H9 (cell line): ENCODE measurements around the gene CRACR2B. TPM values are rescaled to one million over a fixed set of nuclear protein-coding genes. Genes with fewer than 3 reads are reported as not detected.

Experiments used
- DNase-seq: peaks from one replicate; pipeline ENCODE4 v3.0.0-alpha.2; 2017
- H2AFZ ChIP-seq: one replicate; pipeline ENCODE4 v1.6.1; 2013; ENCODE audit warnings: mild to moderate bottlenecking, low read length, control low read depth, moderate library complexity
- H2AK5ac ChIP-seq: 2 replicates; pipeline ENCODE4 v1.6.1; 2013; ENCODE audit warnings: low read length, control low read depth, mixed read lengths; ENCODE audit not compliant: insufficient read length
- H2BK120ac ChIP-seq: one replicate; pipeline ENCODE4 v1.6.1; 2013; ENCODE audit warnings: low read depth, mild to moderate bottlenecking, low read length, control low read depth, inconsistent platforms; ENCODE audit not compliant: poor library complexity, severe bottlenecking
- H2BK12ac ChIP-seq: 2 replicates; pipeline ENCODE4 v1.6.1; 2013; ENCODE audit warnings: low read length, control low read depth, mixed read lengths, low read depth; ENCODE audit not compliant: insufficient read length
- H2BK15ac ChIP-seq: 2 replicates; pipeline ENCODE4 v1.6.1; 2013; ENCODE audit warnings: low read depth, low read length, control low read depth
- H2BK20ac ChIP-seq: one replicate; pipeline ENCODE4 v1.6.1; 2013; ENCODE audit warnings: low read depth, mild to moderate bottlenecking, low read length, control low read depth, inconsistent platforms; ENCODE audit not compliant: poor library complexity, severe bottlenecking
- H2BK5ac ChIP-seq: 2 replicates; pipeline ENCODE4 v1.6.1; 2013; ENCODE audit warnings: low read length, control low read depth, mixed read lengths; ENCODE audit not compliant: insufficient read length
- H3K14ac ChIP-seq: 2 replicates; pipeline ENCODE4 v1.6.1; 2013; ENCODE audit warnings: low read length, control low read depth; ENCODE audit not compliant: insufficient read depth
- H3K18ac ChIP-seq: 2 replicates; pipeline ENCODE4 v1.6.1; 2013; ENCODE audit warnings: low read depth, mild to moderate bottlenecking, mixed read lengths, low read length, control low read depth; ENCODE audit not compliant: insufficient read length
- H3K23ac ChIP-seq: 2 replicates; pipeline ENCODE4 v1.6.1; 2013; ENCODE audit warnings: low read length, control low read depth, mixed read lengths, low read depth; ENCODE audit not compliant: insufficient read length
- H3K23me2 ChIP-seq: 2 replicates; pipeline ENCODE4 v1.6.1; 2013; ENCODE audit warnings: low read depth, mild to moderate bottlenecking, mixed read lengths, low read length, control low read depth; ENCODE audit not compliant: insufficient read length, poor library complexity, severe bottlenecking
- H3K27ac ChIP-seq: 2 replicates; pipeline ENCODE4 v1.5.1; 2013; ENCODE audit warnings: low read length, control low read depth, mixed read lengths, low read depth; ENCODE audit not compliant: insufficient read length
- H3K27me3 ChIP-seq: 2 replicates; pipeline ENCODE4 v1.6.1; 2013; ENCODE audit warnings: low read length, control low read depth, inconsistent platforms; ENCODE audit not compliant: insufficient read depth
- H3K4ac ChIP-seq: 2 replicates; pipeline ENCODE4 v1.6.1; 2013; ENCODE audit warnings: low read depth, mild to moderate bottlenecking, control low read depth, inconsistent platforms, low read length, moderate library complexity
- H3K4me1 ChIP-seq: 2 replicates; pipeline ENCODE4 v1.6.1; 2013; ENCODE audit warnings: low read length, control low read depth, inconsistent platforms; ENCODE audit not compliant: insufficient read depth
- H3K4me2 ChIP-seq: 2 replicates; pipeline ENCODE4 v1.6.1; 2013; ENCODE audit warnings: low read length, control low read depth, mixed read lengths; ENCODE audit not compliant: insufficient read length, insufficient read depth
- H3K56ac ChIP-seq: 2 replicates; pipeline ENCODE4 v1.6.1; 2013; ENCODE audit warnings: low read depth, mild to moderate bottlenecking, mixed read lengths, low read length, control low read depth; ENCODE audit not compliant: insufficient read length
- H3K79me1 ChIP-seq: 2 replicates; pipeline ENCODE4 v1.6.1; 2013; ENCODE audit warnings: low read depth, mild to moderate bottlenecking, moderate library complexity, low read length, control low read depth, inconsistent platforms; ENCODE audit not compliant: insufficient read depth, poor library complexity, severe bottlenecking
- H3K79me2 ChIP-seq: 2 replicates; pipeline ENCODE4 v1.6.1; 2013; ENCODE audit warnings: low read length, control low read depth, inconsistent platforms; ENCODE audit not compliant: insufficient read depth
- H3K9ac ChIP-seq: 2 replicates; pipeline ENCODE4 v1.6.1; 2013; ENCODE audit warnings: low read length, control low read depth, mixed read lengths; ENCODE audit not compliant: insufficient read length; ENCODE audit errors: extremely low read depth
- H3K9me3 ChIP-seq: one replicate; pipeline ENCODE4 v1.6.1; 2013; ENCODE audit warnings: low read depth, low read length, inconsistent platforms; ENCODE audit not compliant: control insufficient read depth
- H3T11ph ChIP-seq: one replicate; pipeline ENCODE4 v1.6.1; 2013; ENCODE audit warnings: mild to moderate bottlenecking, low read length, control low read depth, inconsistent platforms
- H4K20me1 ChIP-seq: one replicate; pipeline ENCODE4 v1.6.1; 2013; ENCODE audit not compliant: control insufficient read depth, insufficient read length, insufficient read depth
- H4K5ac ChIP-seq: 2 replicates; pipeline ENCODE4 v1.6.1; 2013; ENCODE audit warnings: low read depth, mild to moderate bottlenecking, mixed read lengths, low read length, control low read depth; ENCODE audit not compliant: insufficient read length
- H4K8ac ChIP-seq: replicated peaks from 2 replicates; pipeline ENCODE4 v1.6.1; 2013; ENCODE audit warnings: low read length, control low read depth, mixed read lengths, low read depth; ENCODE audit not compliant: insufficient read length
- H4K91ac ChIP-seq: 2 replicates; pipeline ENCODE4 v1.6.1; 2013; ENCODE audit warnings: low read depth, mild to moderate bottlenecking, moderate library complexity, mixed read lengths, low read length, control low read depth; ENCODE audit not compliant: insufficient read length
- H3K27ac Mint-ChIP-seq, 3 experiments: 2 replicates in 2 of 3; 3 replicates in 1 of 3; pipeline ENCODE4 v1.8.0; 2020 to 2021; ENCODE audit warnings: mixed read lengths in 3 of 3, mild to moderate bottlenecking in 1 of 3, moderate library complexity in 1 of 3
- H3K27me3 Mint-ChIP-seq: 2 replicates; pipeline ENCODE4 v1.8.0; 2021; ENCODE audit warnings: low read depth, mild to moderate bottlenecking, moderate library complexity, mixed read lengths
- H3K36me3 Mint-ChIP-seq, 3 experiments: 2 replicates in 2 of 3; 3 replicates in 1 of 3; pipeline ENCODE4 v1.8.0; 2020 to 2021; ENCODE audit warnings: low read depth in 3 of 3, mixed read lengths in 3 of 3; ENCODE audit not compliant: insufficient read depth in 1 of 3
- H3K4me1 Mint-ChIP-seq, 2 experiments: 2 replicates each; pipeline ENCODE4 v1.8.0; 2020; ENCODE audit warnings: mixed read lengths in 2 of 2
- H3K4me3 Mint-ChIP-seq, 2 experiments: 2 replicates in 1 of 2; 3 replicates in 1 of 2; pipeline ENCODE4 v1.8.0; 2020 to 2021; ENCODE audit warnings: mild to moderate bottlenecking in 2 of 2, mixed read lengths in 2 of 2, moderate library complexity in 1 of 2
- H3K9me3 Mint-ChIP-seq, 2 experiments: 2 replicates in 1 of 2; 3 replicates in 1 of 2; pipeline ENCODE4 v1.8.0; 2020; ENCODE audit warnings: mild to moderate bottlenecking in 2 of 2, mixed read lengths in 2 of 2, moderate library complexity in 1 of 2
- CTCF ChIP-seq: fragments of 200-600 bp; sonication (generic); conservative IDR thresholded peaks from 3 replicates; pipeline ENCODE4 v1.8.0; 2021; ENCODE audit warnings: antibody characterized with exemption, mild to moderate bottlenecking
- WGBS: extraction: QIAGEN DNeasy Blood & Tissue Kit; methylation state at CpG from one replicate; pipeline ENCODE4 v1.1.7; 2013; ENCODE audit warnings: missing lambda C conversion rate, low lambda C conversion rate, mixed read lengths; ENCODE audit not compliant: insufficient read length; ENCODE audit errors: extremely low coverage; 5-methylcytosine and 5-hydroxymethylcytosine counted together
- total RNA-seq: library from RNA; stranded (reverse); gene quantifications from 2 replicates; pipeline ENCODE4 v1.2.1, GENCODE V29; 2021

The CRACR2B gene
- total RNA-seq, 1 experiment from 2014 or later = 29.0 TPM

GRCh38 chr11:856397-856796, 28.7 kb downstream of the CRACR2B start:
- no peak overlapping the region for H3K23ac ChIP-seq
- no peaks in the 10 kb centered on the region for H3K79me2 ChIP-seq
- H3K18ac ChIP-seq = no peak overlapping the region
- Mint-ChIP-seq H3K4me1 (peaks cover 4 to 61% of the 10 kb centered on the region in 2 experiments), H3K9me3 (no peaks in the 10 kb centered on the region), H3K27me3 (peaks cover 16% of the 10 kb centered on the region), H3K4me3 (no peak overlapping the region), H3K27ac (no peak overlapping the region), H3K36me3 (peaks cover 0 to 13% (median 0%) of the 10 kb centered on the region in 3 experiments; a peak in 3 of 7 replicates)
- no peak for TF ChIP-seq CTCF
- no peaks in the 10 kb centered on the region for H3K23me2 ChIP-seq
- no peak overlapping the region for H3K27ac ChIP-seq
- DNase-seq = no peak
- H3K9me3 ChIP-seq = no peaks in the 10 kb centered on the region
- no peak overlapping the region for H3K9ac ChIP-seq
- H4K8ac ChIP-seq = no peak overlapping the region
- no peak overlapping the region for H2BK12ac ChIP-seq
- H4K5ac ChIP-seq = no peak overlapping the region
- no peak overlapping the region for H3K4ac ChIP-seq
- no peak overlapping the region for H2BK20ac ChIP-seq
- H3K56ac ChIP-seq = no peak overlapping the region
- no peak overlapping the region for H2AFZ ChIP-seq
- no peak overlapping the region for H3K14ac ChIP-seq
- no peak overlapping the region for H4K91ac ChIP-seq
- no peaks in the 10 kb centered on the region for H3K79me1 ChIP-seq
- no peak overlapping the region for H2BK15ac ChIP-seq
- no peaks in the 10 kb centered on the region for H3K27me3 ChIP-seq
- no peaks in the 10 kb centered on the region for H4K20me1 ChIP-seq
- H2BK120ac ChIP-seq = no peak overlapping the region
- H3K4me1 ChIP-seq = no peaks in the 10 kb centered on the region
- H3T11ph ChIP-seq = no peak overlapping the region
- no peak overlapping the region for H2AK5ac ChIP-seq
- WGBS = no CpG with 5 or more reads among the region's 8 CpGs
- H3K4me2 ChIP-seq = no peak overlapping the region
- H2BK5ac ChIP-seq = no peak overlapping the region
